Rectal smooth muscle tissue (tissue), 1 donor: ENCODE measurements around the gene HDDC3.

Experiments
- H3K27ac ChIP-seq: one replicate; pipeline ENCODE4 v1.7.0; 2013; ENCODE audit warnings: low read depth, low read length, inconsistent platforms
- H3K27me3 ChIP-seq: one replicate; pipeline ENCODE4 v1.7.0; 2013; ENCODE audit warnings: low read length; ENCODE audit not compliant: control insufficient read depth, insufficient read depth
- H3K36me3 ChIP-seq: one replicate; pipeline ENCODE4 v1.7.0; 2013; ENCODE audit warnings: low read length; ENCODE audit not compliant: control insufficient read depth, insufficient read depth
- H3K4me1 ChIP-seq: one replicate; pipeline ENCODE4 v1.7.0; 2013; ENCODE audit warnings: low read length; ENCODE audit not compliant: control insufficient read depth, insufficient read depth
- H3K4me3 ChIP-seq: one replicate; pipeline ENCODE4 v1.7.0; 2013; ENCODE audit warnings: low read length
- H3K9ac ChIP-seq: one replicate; pipeline ENCODE4 v1.7.0; 2013; ENCODE audit warnings: low read length

Gene HDDC3

GRCh38 chr15:90918835-90919234 lies 13.5 kb downstream of the HDDC3 start:
- Histone ChIP-seq H3K4me1 (no peaks in the 10 kb centered on the region), H3K27me3 (no peaks in the 10 kb centered on the region), H3K27ac (no peak overlapping the region), H3K9ac (no peak overlapping the region), H3K4me3 (no peak overlapping the region), H3K36me3 (peaks cover 48% of the 10 kb centered on the region)

- H3K27ac ChIP-seq = no peak overlapping the region
Measured at GRCh38 chr15:90918034-90918788, 14.1 kb downstream of the HDDC3 start.

GRCh38 chr15:90917569-90917968 lies 14.8 kb downstream of the HDDC3 start:
- no peak overlapping the region for H3K4me3 ChIP-seq
- peaks cover 59% of the 10 kb centered on the region for H3K36me3 ChIP-seq
- H3K4me1 ChIP-seq = no peaks in the 10 kb centered on the region
- H3K9ac ChIP-seq = no peak overlapping the region
- H3K27ac ChIP-seq = no peak overlapping the region
- no peaks in the 10 kb centered on the region for H3K27me3 ChIP-seq

More at GRCh38 chr15:90918034-90918788, 14.1 kb downstream of the HDDC3 start:
- no peak overlapping the region for H3K9ac ChIP-seq
- no peak overlapping the region for H3K4me3 ChIP-seq
- peaks cover 53% of the 10 kb centered on the region for H3K36me3 ChIP-seq
- H3K4me1 ChIP-seq = no peaks in the 10 kb centered on the region
- H3K27me3 ChIP-seq = no peaks in the 10 kb centered on the region

GRCh38 chr15:90916461-90916860 lies 15.9 kb downstream of the HDDC3 start:
- peak overlapping the region; percentile 17 for H3K27ac ChIP-seq
- H3K4me3 ChIP-seq = no peak overlapping the region
- H3K9ac ChIP-seq = no peak overlapping the region
- no peaks in the 10 kb centered on the region for H3K4me1 ChIP-seq
- H3K36me3 ChIP-seq = peaks cover 70% of the 10 kb centered on the region
- no peaks in the 10 kb centered on the region for H3K27me3 ChIP-seq

GRCh38 chr15:90915808-90916440 lies 16.4 kb downstream of the HDDC3 start:
- Histone ChIP-seq H3K36me3 (peaks cover 73% of the 10 kb centered on the region), H3K4me3 (no peak overlapping the region), H3K4me1 (no peaks in the 10 kb centered on the region), H3K27ac (peak overlapping the region; percentile 17), H3K27me3 (no peaks in the 10 kb centered on the region), H3K9ac (no peak overlapping the region)

GRCh38 chr15:90915216-90915807 lies 17.0 kb downstream of the HDDC3 start:
- no peaks in the 10 kb centered on the region for H3K4me1 ChIP-seq
- H3K36me3 ChIP-seq = peaks cover 77% of the 10 kb centered on the region
- no peaks in the 10 kb centered on the region for H3K27me3 ChIP-seq
- no peak overlapping the region for H3K27ac ChIP-seq
- no peak overlapping the region for H3K9ac ChIP-seq
- H3K4me3 ChIP-seq = no peak overlapping the region

- H3K27me3 ChIP-seq = no peaks in the 10 kb centered on the region
- no peak overlapping the region for H3K27ac ChIP-seq
- no peak overlapping the region for H3K4me3 ChIP-seq
- no peaks in the 10 kb centered on the region for H3K4me1 ChIP-seq
- H3K9ac ChIP-seq = no peak overlapping the region
- H3K36me3 ChIP-seq = peaks cover 74% of the 10 kb centered on the region
Measured at GRCh38 chr15:90914305-90915080, 17.9 kb downstream of the HDDC3 start.

GRCh38 chr15:90913398-90913944 lies 18.9 kb downstream of the HDDC3 start:
- Histone ChIP-seq H3K4me3 (no peak overlapping the region), H3K4me1 (no peaks in the 10 kb centered on the region), H3K27ac (no peak overlapping the region), H3K36me3 (peaks cover 68% of the 10 kb centered on the region), H3K27me3 (no peaks in the 10 kb centered on the region), H3K9ac (no peak overlapping the region)

GRCh38 chr15:90912770-90913075 lies 19.6 kb downstream of the HDDC3 start:
- no peak overlapping the region for H3K4me3 ChIP-seq
- no peak overlapping the region for H3K9ac ChIP-seq
- no peaks in the 10 kb centered on the region for H3K27me3 ChIP-seq
- peaks cover 65% of the 10 kb centered on the region for H3K36me3 ChIP-seq
- no peaks in the 10 kb centered on the region for H3K4me1 ChIP-seq
- H3K27ac ChIP-seq = no peak overlapping the region

- H3K36me3 ChIP-seq = peaks cover 67% of the 10 kb centered on the region
- no peaks in the 10 kb centered on the region for H3K4me1 ChIP-seq
- no peak overlapping the region for H3K4me3 ChIP-seq
- no peak overlapping the region for H3K9ac ChIP-seq
- no peaks in the 10 kb centered on the region for H3K27me3 ChIP-seq
- H3K27ac ChIP-seq = no peak overlapping the region
Measured at GRCh38 chr15:90911906-90912769, 20.2 kb downstream of the HDDC3 start.

GRCh38 chr15:90911302-90911623 lies 21.1 kb downstream of the HDDC3 start:
- no peaks in the 10 kb centered on the region for H3K27me3 ChIP-seq
- H3K9ac ChIP-seq = no peak overlapping the region
- no peak overlapping the region for H3K4me3 ChIP-seq
- no peaks in the 10 kb centered on the region for H3K4me1 ChIP-seq
- no peak overlapping the region for H3K27ac ChIP-seq
- peaks cover 67% of the 10 kb centered on the region for H3K36me3 ChIP-seq
